Choroid plexus epithelial cell (primary cell): Measurements from ENCODE around the gene SORL1-AS1.

Experiments used
- DNase-seq: peaks from one replicate; pipeline ENCODE4 v3.0.0-alpha.2; 2010; ENCODE audit warnings: low read depth
- H3K4me3 ChIP-seq: 2 replicates; pipeline ENCODE4 v1.5.1; 2011; ENCODE audit warnings: low read depth, mild to moderate bottlenecking, control low read depth, low read length, moderate library complexity
- CTCF ChIP-seq: conservative IDR thresholded peaks from 2 replicates; pipeline ENCODE4 v1.5.1; 2011; ENCODE audit warnings: low read depth, mild to moderate bottlenecking, control low read depth, inconsistent platforms, low read length, moderate library complexity

Gene SORL1-AS1

GRCh38 chr11:121439337-121439736 lies 13.4 kb downstream of the SORL1-AS1 start:
- DNase-seq = no peak
- TF ChIP-seq CTCF = no peak
- H3K4me3 ChIP-seq = no peak overlapping the region

GRCh38 chr11:121437686-121438078 lies 15.1 kb downstream of the SORL1-AS1 start:
- H3K4me3 ChIP-seq = no peak overlapping the region
- TF ChIP-seq CTCF = no peak
- no peak for DNase-seq

GRCh38 chr11:121437018-121437685 lies 15.6 kb downstream of the SORL1-AS1 start:
- TF ChIP-seq CTCF = no peak
- no peak overlapping the region for H3K4me3 ChIP-seq
- DNase-seq = peak; percentile 67

- DNase-seq = no peak
- H3K4me3 ChIP-seq = no peak overlapping the region
These were observed 16.9 kb downstream of the SORL1-AS1 start for GRCh38 chr11:121435551-121436511.

GRCh38 chr11:121435132-121435531 lies 17.6 kb downstream of the SORL1-AS1 start:
- DNase-seq = no peak
- H3K4me3 ChIP-seq = no peak overlapping the region
- no peak for TF ChIP-seq CTCF

More at GRCh38 chr11:121435551-121436511, 16.9 kb downstream of the SORL1-AS1 start:
- no peak for TF ChIP-seq CTCF

GRCh38 chr11:121431820-121432526 lies 20.8 kb downstream of the SORL1-AS1 start:
- DNase-seq = no peak
- no peak overlapping the region for H3K4me3 ChIP-seq

More at GRCh38 chr11:121431820-121432526, 20.8 kb downstream of the SORL1-AS1 start:
- TF ChIP-seq CTCF = no peak
